Cardiac fibroblast (primary cell): ENCODE data around the gene HHIPL2.

Experiments used
- DNase-seq, 2 donors: peaks; one replicate each; pipeline versions ENCODE4 v3.0.0 to v3.0.0-alpha.2; 2010; ENCODE audit warnings: low read depth in 2 of 2
- H3K4me3 ChIP-seq, 2 donors: replicated peaks in 1 of 2; 1 replicate in 1 of 2; 2 replicates in 1 of 2; pipeline ENCODE4 v1.5.1; 2011; ENCODE audit warnings: low read depth in 2 of 2, low read length in 2 of 2, mild to moderate bottlenecking in 2 of 2, moderate library complexity in 1 of 2
- TF ChIP-seq, protein P1 (sequence below): IDR thresholded peaks from one replicate; pipeline ENCODE4 v1.5.1; 2011; ENCODE audit warnings: low read depth, mild to moderate bottlenecking, low read length, inconsistent platforms

HHIPL2 gene

GRCh38 chr1:222557148-222557547 is 9.2 kb upstream of the HHIPL2 start:
- peak in 1 of 2 donors; percentile 37 for DNase-seq
- H3K4me3 ChIP-seq: no peak overlapping the region
- TF ChIP-seq, protein P1, sequence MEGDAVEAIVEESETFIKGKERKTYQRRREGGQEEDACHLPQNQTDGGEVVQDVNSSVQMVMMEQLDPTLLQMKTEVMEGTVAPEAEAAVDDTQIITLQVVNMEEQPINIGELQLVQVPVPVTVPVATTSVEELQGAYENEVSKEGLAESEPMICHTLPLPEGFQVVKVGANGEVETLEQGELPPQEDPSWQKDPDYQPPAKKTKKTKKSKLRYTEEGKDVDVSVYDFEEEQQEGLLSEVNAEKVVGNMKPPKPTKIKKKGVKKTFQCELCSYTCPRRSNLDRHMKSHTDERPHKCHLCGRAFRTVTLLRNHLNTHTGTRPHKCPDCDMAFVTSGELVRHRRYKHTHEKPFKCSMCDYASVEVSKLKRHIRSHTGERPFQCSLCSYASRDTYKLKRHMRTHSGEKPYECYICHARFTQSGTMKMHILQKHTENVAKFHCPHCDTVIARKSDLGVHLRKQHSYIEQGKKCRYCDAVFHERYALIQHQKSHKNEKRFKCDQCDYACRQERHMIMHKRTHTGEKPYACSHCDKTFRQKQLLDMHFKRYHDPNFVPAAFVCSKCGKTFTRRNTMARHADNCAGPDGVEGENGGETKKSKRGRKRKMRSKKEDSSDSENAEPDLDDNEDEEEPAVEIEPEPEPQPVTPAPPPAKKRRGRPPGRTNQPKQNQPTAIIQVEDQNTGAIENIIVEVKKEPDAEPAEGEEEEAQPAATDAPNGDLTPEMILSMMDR: no peak

DNA sequence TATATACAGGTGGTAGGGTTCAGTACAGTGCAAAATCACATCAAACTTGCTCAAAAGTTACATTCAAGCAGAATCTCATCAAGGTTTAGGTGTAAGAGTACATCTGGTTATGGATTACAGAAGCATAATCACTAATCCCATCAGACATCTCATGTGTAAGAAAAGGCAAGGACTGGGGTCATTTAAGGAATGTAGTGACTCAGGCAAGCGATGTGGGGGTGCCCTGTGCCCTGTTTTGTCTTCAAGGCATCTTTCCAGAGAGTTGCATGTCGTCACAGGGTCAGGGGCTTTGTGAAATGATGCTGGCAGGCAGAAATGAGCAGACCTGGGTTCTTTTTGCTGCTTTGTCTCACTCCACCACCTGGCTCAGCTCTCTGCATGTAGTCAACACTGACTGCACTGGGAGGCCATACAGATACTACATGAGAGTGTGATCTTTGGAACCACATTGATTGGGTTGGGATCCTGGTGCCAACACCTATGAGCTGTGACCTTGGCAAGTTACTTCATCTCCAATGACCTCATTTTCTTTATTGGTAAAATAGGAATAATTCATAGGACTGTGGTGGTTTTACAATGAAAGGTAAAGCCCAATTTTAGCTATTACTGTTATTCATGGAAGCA is 8.2 kb upstream of the HHIPL2 start:
- TF ChIP-seq, protein P1: no peak
- no peak for DNase-seq

GRCh38 chr1:222554177-222554576 is 6.3 kb upstream of the HHIPL2 start:
- TF ChIP-seq, protein P1: no peak
- no peak for DNase-seq
- no peak overlapping the region for H3K4me3 ChIP-seq

More for the DNA sequence above, 8.2 kb upstream of the HHIPL2 start:
- no peak overlapping the region for H3K4me3 ChIP-seq

- peak; percentile 12 to 15 for DNase-seq
- no peak overlapping the region for H3K4me3 ChIP-seq
- TF ChIP-seq, protein P1: no peak
These were observed 5.0 kb upstream of the HHIPL2 start for GRCh38 chr1:222552882-222553281.

GRCh38 chr1:222547260-222547614 is 667 bp downstream of the HHIPL2 start:
- TF ChIP-seq, protein P1: no peak
- DNase-seq: no peak
- H3K4me3 ChIP-seq: no peak overlapping the region

DNA sequence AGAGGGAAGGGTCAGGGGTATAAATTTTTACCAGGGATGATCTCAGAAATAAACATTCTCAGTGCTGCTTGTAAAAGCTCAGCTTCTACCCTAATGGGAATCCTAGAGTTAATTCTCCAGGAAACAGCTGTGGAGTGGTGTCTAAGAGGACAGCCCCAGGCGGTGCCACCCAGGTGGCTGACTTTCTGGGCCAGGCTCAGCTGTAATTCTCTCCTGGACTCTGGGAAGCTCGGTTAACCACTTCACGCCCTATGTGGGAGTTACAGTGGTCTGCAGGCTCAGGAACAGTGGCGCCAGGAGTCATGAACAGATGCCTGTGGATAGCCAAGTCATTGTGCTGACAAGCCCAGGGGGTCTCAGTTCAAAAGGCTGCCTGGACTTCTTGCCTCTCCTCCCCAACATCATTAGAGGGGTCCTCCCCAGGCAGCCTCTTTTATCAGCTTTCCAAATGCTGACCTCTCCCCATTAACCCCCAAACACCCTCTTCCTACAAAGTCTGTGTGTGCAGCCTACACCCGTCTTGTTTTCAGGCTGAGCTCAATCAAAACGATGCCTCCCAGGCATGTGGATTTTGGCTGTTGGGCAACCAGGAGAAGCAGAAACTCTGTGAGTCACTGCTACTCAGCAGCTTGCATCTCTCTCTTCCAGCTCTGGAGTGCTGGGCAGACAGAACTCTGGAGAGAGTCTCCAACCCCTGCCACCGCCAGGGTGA is 1.2 kb downstream of the HHIPL2 start:
- TF ChIP-seq, protein P1: peak; percentile 5
- peak; percentile 78 to 79 for DNase-seq
- no peak overlapping the region for H3K4me3 ChIP-seq
